ENCODE results near the gene STK32C.

The STK32C gene

GRCh38 chr10:132210766-132211165, 97.0 kb downstream of the STK32C start:
- DNase-seq (ENCODE audit: insufficient read length, low spot score) = no peak
- TF ChIP-seq POLR2A (IDR thresholded peaks at IDR 0.05; ENCODE audit: low read depth, low read length) = no peak
- no peak for FAIRE-seq

- no peak for FAIRE-seq
- no peak for DNase-seq (ENCODE audit: insufficient read length, low spot score)
- no peak for TF ChIP-seq POLR2A (IDR thresholded peaks at IDR 0.05; ENCODE audit: low read depth, low read length)
These were observed 97.7 kb downstream of the STK32C start for GRCh38 chr10:132209978-132210530.

GRCh38 chr10:132209130-132209529, 98.6 kb downstream of the STK32C start:
- no peak for TF ChIP-seq POLR2A (IDR thresholded peaks at IDR 0.05; ENCODE audit: low read depth, low read length)
- FAIRE-seq = no peak
- DNase-seq (ENCODE audit: insufficient read length, low spot score) = peak; percentile 88

- no peak for DNase-seq (ENCODE audit: insufficient read length, low spot score)
- FAIRE-seq = no peak
- TF ChIP-seq POLR2A (IDR thresholded peaks at IDR 0.05; ENCODE audit: low read depth, low read length) = no peak
These were observed 99.2 kb downstream of the STK32C start for GRCh38 chr10:132208462-132209050.

GRCh38 chr10:132207536-132208461, 100.0 kb downstream of the STK32C start:
- no peak for DNase-seq (ENCODE audit: insufficient read length, low spot score)
- TF ChIP-seq POLR2A (IDR thresholded peaks at IDR 0.05; ENCODE audit: low read depth, low read length) = no peak
- FAIRE-seq = no peak

GRCh38 chr10:132206806-132207535, 100.8 kb downstream of the STK32C start:
- no peak for TF ChIP-seq POLR2A (IDR thresholded peaks at IDR 0.05; ENCODE audit: low read depth, low read length)
- DNase-seq (ENCODE audit: insufficient read length, low spot score) (no peak), FAIRE-seq (no peak)

GRCh38 chr10:132206377-132206745, 101.4 kb downstream of the STK32C start:
- no peak for FAIRE-seq
- TF ChIP-seq POLR2A (IDR thresholded peaks at IDR 0.05; ENCODE audit: low read depth, low read length) = no peak

GRCh38 chr10:132205650-132206376, 101.9 kb downstream of the STK32C start:
- no peak for TF ChIP-seq POLR2A (IDR thresholded peaks at IDR 0.05; ENCODE audit: low read depth, low read length)
- FAIRE-seq = no peak
- no peak for DNase-seq (ENCODE audit: insufficient read length, low spot score)

More at GRCh38 chr10:132206377-132206745, 101.4 kb downstream of the STK32C start:
- DNase-seq (ENCODE audit: insufficient read length, low spot score) = no peak

GRCh38 chr10:132204781-132205473, 102.8 kb downstream of the STK32C start:
- TF ChIP-seq POLR2A (IDR thresholded peaks at IDR 0.05; ENCODE audit: low read depth, low read length) = no peak
- no peak for FAIRE-seq
- DNase-seq (ENCODE audit: insufficient read length, low spot score) = no peak

GRCh38 chr10:132204078-132204780, 103.5 kb downstream of the STK32C start:
- DNase-seq (ENCODE audit: insufficient read length, low spot score) = no peak

GRCh38 chr10:132203256-132204077, 104.3 kb downstream of the STK32C start:
- DNase-seq (ENCODE audit: insufficient read length, low spot score) = no peak

More at GRCh38 chr10:132204078-132204780, 103.5 kb downstream of the STK32C start:
- no peak for TF ChIP-seq POLR2A (IDR thresholded peaks at IDR 0.05; ENCODE audit: low read depth, low read length)
- FAIRE-seq = no peak

More at GRCh38 chr10:132203256-132204077, 104.3 kb downstream of the STK32C start:
- TF ChIP-seq POLR2A (IDR thresholded peaks at IDR 0.05; ENCODE audit: low read depth, low read length) = no peak
- no peak for FAIRE-seq
